K562 (cell line): ENCODE measurements around the gene TRIM2. TPM values are rescaled to one million over a fixed set of nuclear protein-coding genes. Genes with fewer than 3 reads are reported as not detected.

Experiments
- ATAC-seq: fragments of 200-7000 bp; cut with Tn5 transposase; 3 replicates; pipeline ENCODE4 v1.9.1; 2020; ENCODE audit warnings: moderate library complexity
- BruUV-seq: library from RNA; stranded (reverse); fragments of 400-500 nt; replicated peaks from 2 replicates; lab custom pipeline; 2021; lab: Mats Ljungman, UMichigan
- CTCF ChIA-PET: fragments of 300-600 bp; formaldehyde crosslinking; extraction: SDS; loops from one replicate; lab custom pipeline; 2021; ENCODE audit warnings: low intra/inter-chr PET ratio; lab: Yijun Ruan, JAX
- POLR2A ChIA-PET: fragments of 300-600, 350-650 bp; sonication (Branson Sonifier 250); formaldehyde crosslinking; extraction: SDS; loops from one replicate; lab custom pipeline; 2021; ENCODE audit warnings: antibody characterized with exemption, inconsistent platforms; lab: Yijun Ruan, JAX
- DNase-seq, 4 experiments: peaks; one replicate each; pipeline versions ENCODE4 v3.0.0 to v3.0.0-alpha.2; 2011 to 2018; ENCODE audit warnings: low spot score in 3 of 4, mixed read lengths in 3 of 4; ENCODE audit errors: extremely low read depth in 1 of 4
- FAIRE-seq: peaks from 2 replicates; lab custom pipeline; 2011; peaks lifted over from hg19 to GRCh38; lab: Jason Lieb, UNC
- H2AFZ ChIP-seq: 2 replicates; pipeline ENCODE4 v1.6.0; 2011; ENCODE audit warnings: low read depth, low read length, control low read depth, inconsistent platforms
- H3K27ac ChIP-seq: fragments of 200-600 bp; 3 replicates; pipeline ENCODE4 v1.8.0; 2011; ENCODE audit warnings: low read depth, mild to moderate bottlenecking, control low read depth, inconsistent platforms, low read length, moderate library complexity, mixed read lengths; ENCODE audit errors: extremely low read depth
- H3K27me3 ChIP-seq, 2 experiments: fragments of 300-600 bp in 1 of 2; 2 replicates in 1 of 2; 3 replicates in 1 of 2; pipeline versions ENCODE4 v1.6.0 to v1.8.0; 2011; ENCODE audit warnings: inconsistent platforms in 2 of 2, low read length in 2 of 2, mild to moderate bottlenecking in 1 of 2, mixed read lengths in 1 of 2, moderate library complexity in 1 of 2; ENCODE audit not compliant: control insufficient read depth in 2 of 2, insufficient read depth in 2 of 2
- H3K36me3 ChIP-seq: fragments of 300-600 bp; 3 replicates; pipeline ENCODE4 v1.8.0; 2011; ENCODE audit warnings: mild to moderate bottlenecking, low read length, inconsistent platforms; ENCODE audit not compliant: control insufficient read depth, insufficient read depth
- H3K4me1 ChIP-seq, 2 experiments: fragments of 200-600 bp in 1 of 2; replicated peaks in 1 of 2; 2 replicates in 1 of 2; 3 replicates in 1 of 2; pipeline versions ENCODE4 v1.5.1 to v1.8.0; 2011; ENCODE audit warnings: inconsistent platforms in 2 of 2, low read length in 2 of 2, mild to moderate bottlenecking in 1 of 2, mixed read lengths in 1 of 2, moderate library complexity in 1 of 2; ENCODE audit not compliant: control insufficient read depth in 2 of 2, insufficient read depth in 2 of 2
- H3K4me2 ChIP-seq: 2 replicates; pipeline ENCODE4 v1.6.1; 2011; ENCODE audit warnings: low read length, control low read depth, inconsistent platforms, mixed read lengths; ENCODE audit not compliant: insufficient read depth
- H3K4me3 ChIP-seq: fragments of 200-600 bp; sonication (generic), shearing (Covaris generic); 2 replicates; pipeline ENCODE4 v1.5.1; 2016; ENCODE audit warnings: control low read depth, inconsistent platforms
- H3K79me2 ChIP-seq: fragments of 200-600 bp; 3 replicates; pipeline ENCODE4 v1.8.0; 2011; ENCODE audit warnings: low read length, inconsistent platforms; ENCODE audit not compliant: control insufficient read depth, insufficient read depth
- H3K9ac ChIP-seq, 2 experiments: 2 replicates each; pipeline versions ENCODE4 v1.6.0 to v1.6.1; 2011; ENCODE audit warnings: low read depth in 2 of 2, low read length in 2 of 2, control low read depth in 1 of 2, inconsistent platforms in 1 of 2, mild to moderate bottlenecking in 1 of 2, mixed read lengths in 1 of 2; ENCODE audit not compliant: insufficient read depth in 1 of 2
- H3K9me1 ChIP-seq: one replicate; pipeline ENCODE4 v1.6.0; 2011; ENCODE audit warnings: inconsistent platforms, mild to moderate bottlenecking, low read length, moderate library complexity; ENCODE audit not compliant: control insufficient read depth, insufficient read depth
- H3K9me3 ChIP-seq: replicated peaks from 2 replicates; pipeline ENCODE4 v1.5.1; 2011; ENCODE audit warnings: low read depth, low read length, inconsistent platforms; ENCODE audit not compliant: control insufficient read depth, insufficient read depth
- H4K20me1 ChIP-seq: replicated peaks from 2 replicates; pipeline ENCODE4 v1.6.1; 2011; ENCODE audit warnings: low read length, inconsistent platforms, mixed read lengths; ENCODE audit not compliant: control insufficient read depth, insufficient read depth
- BHLHE40 ChIP-seq: IDR thresholded peaks from 2 replicates; pipeline ENCODE4 v1.6.1; 2011; ENCODE audit warnings: low read length, improper control_type of control experiment
- BRF1 ChIP-seq: IDR thresholded peaks from 3 replicates; pipeline ENCODE4 v1.6.1; 2011; ENCODE audit warnings: borderline replicate concordance, mild to moderate bottlenecking; ENCODE audit not compliant: insufficient read length; ENCODE audit errors: extremely low read depth
- CEBPG ChIP-seq, 3 experiments: fragments of 200-800 bp in 1 of 3; sonication (Bioruptor generic) in 1 of 3; sonication (generic) in 1 of 3; formaldehyde crosslinking in 1 of 3; IDR thresholded peaks in 2 of 3; conservative IDR thresholded peaks in 1 of 3; 2 replicates each; pipeline versions ENCODE4 v1.6.1 to v1.8.0; 2016 to 2022; ENCODE audit warnings: missing compliant biosample characterization in 2 of 3, missing genetic modification characterization in 2 of 3, mild to moderate bottlenecking in 1 of 3, missing genetic modification reagents in 1 of 3
- HES1 ChIP-seq: fragments of 450-650 bp; IDR thresholded peaks from 2 replicates; pipeline ENCODE4 v1.6.1; 2016; ENCODE audit warnings: low read depth, mild to moderate bottlenecking, moderate library complexity
- SMAD1 ChIP-seq: fragments of 150-350 bp; IDR thresholded peaks from 2 replicates; pipeline ENCODE4 v1.6.1; 2014; ENCODE audit warnings: low read length, low read depth; ENCODE audit not compliant: partially characterized antibody
- SRSF7 ChIP-seq: fragments of 200-400 bp; formaldehyde crosslinking; optimal IDR thresholded peaks from 2 replicates; pipeline ENCODE3; 2017; ENCODE audit warnings: mild to moderate bottlenecking, low read depth, low read length
- ZNF263 ChIP-seq: sonication (generic); formaldehyde crosslinking; IDR thresholded peaks from 2 replicates; pipeline ENCODE4 v1.8.0; 2022; ENCODE audit warnings: mild to moderate bottlenecking, missing genetic modification reagents, borderline replicate concordance
- WGBS: fragments of 100-300 bp; shearing (Covaris generic); methylation state at CpG from one replicate; pipeline ENCODE4 v1.1.6; 2016; ENCODE audit warnings: low coverage, mixed read lengths; ENCODE audit not compliant: insufficient coverage; ENCODE audit errors: missing lambda C conversion rate; 5-methylcytosine and 5-hydroxymethylcytosine counted together
- in situ Hi-C: fragments of 300-500 bp; cut with MboI; formaldehyde crosslinking; loops from 4 replicates; pipeline ENCODE4 v1.15.0; 2018; ENCODE audit warnings: inconsistent platforms, mixed read lengths
- intact Hi-C: fragments of 100-400 bp; cut with micrococcal nuclease; formaldehyde crosslinking; loops from 2 replicates; pipeline ENCODE4 v1.14.2; 2022
- polyA plus RNA-seq, 8 experiments: library from polyadenylated mRNA; depleted of rRNA in 4 of 8; stranded (reverse) in 5 of 8; unstranded in 3 of 8; fragments of >200 nt; fragmentation: Nextera tagmentation in 2 of 8; fragmentation: Illumina TruSeq in 1 of 8; extraction: Ambion mirVana in 2 of 8; extraction: Trizol in 1 of 8; gene quantifications; 2 replicates each; pipeline versions ENCODE4 v1.2.1 to v1.2.3, GENCODE V29; 2011 to 2014; ENCODE audit warnings: inconsistent platforms in 1 of 8, missing spikeins in 1 of 8
- total RNA-seq, 7 experiments: library from RNA; depleted of rRNA in 6 of 7; stranded (reverse); fragments of >200 nt in 6 of 7; fragmentation: Illumina TruSeq in 2 of 7; extraction: Trizol in 2 of 7; gene quantifications; 2 replicates each; pipeline versions ENCODE4 v1.2.1 to v1.2.3, GENCODE V29; 2011 to 2021; ENCODE audit warnings: low replicate concordance in 1 of 7

The TRIM2 gene
- total and polyA plus RNA-seq, 9 of the 15 experiments (the other 6 are each of a cell fraction or from before 2014, with no cell fraction given): 0.01 to 0.41 (median 0.13) TPM; not detected in 1

GRCh38 chr4:153220682-153221395 lies 16.6 kb downstream of the TRIM2 start:
- no peak for ATAC-seq
- H3K9ac ChIP-seq: no peak overlapping the region
- H3K4me2 ChIP-seq: no peak overlapping the region
- ChIA-PET CTCF (interaction anchor here (0.6 kb wide), 1 partner anchor 660 kb away, joined by 5 read pairs; no protein-coding TSS in a partner anchor), POLR2A (no interaction called here)
- no peak overlapping the region for H3K27ac ChIP-seq
- no peak for FAIRE-seq
- H3K9me1 ChIP-seq: no peaks in the 10 kb centered on the region
- H3K36me3 ChIP-seq: no peaks in the 10 kb centered on the region
- DNase-seq: no peak
- H4K20me1 ChIP-seq: no peaks in the 10 kb centered on the region
- in situ Hi-C loops: no loop called here
- no peak overlapping the region for H2AFZ ChIP-seq
- TF ChIP-seq SMAD1: no peak
- no peak for TF ChIP-seq BRF1
- no peak for TF ChIP-seq BHLHE40
- no peak for TF ChIP-seq ZNF263 (CRISPR knock-in tag)
- no peak for TF ChIP-seq HES1
- TF ChIP-seq SRSF7: no peak
- no peak for TF ChIP-seq CEBPG (CRISPR knock-in tag; IDR thresholded peaks at IDR 0.05)
- TF ChIP-seq CEBPG (tag; conservative IDR thresholded peaks at IDR 0.05 in 1 of 2, IDR thresholded peaks at IDR 0.05 in 1 of 2): no peak
- TF ChIP-seq, all 486 proteins: peak for 0
- Histone ChIP-seq H3K9me3 (no peaks in the 10 kb centered on the region), H3K4me3 (no peak overlapping the region), H3K4me1 (peaks cover 0 to 10% of the 10 kb centered on the region in 2 experiments; a peak in 3 of 5 replicates), H3K27me3 (peaks cover 22 to 27% of the 10 kb centered on the region in 2 experiments), H3K79me2 (no peaks in the 10 kb centered on the region)
- no TSS peak for BruUV-seq
- 0% methylated on average over 5 of the region's 5 CpGs for WGBS
- intact Hi-C loops: no loop called here
